ENCODE results near the gene OLIG1. TPM values are rescaled to one million over a fixed set of nuclear protein-coding genes. Genes with fewer than 3 reads are reported as not detected.

Gene OLIG1
- total RNA-seq, 1 donor from 2014 or later: not detected

- Mint-ChIP-seq H3K36me3 (ENCODE audit: low read depth) (no peaks in the 10 kb centered on the region), H3K9me3 (ENCODE audit: low read depth) (peaks cover 5% of the 10 kb centered on the region), H3K27ac (ENCODE audit: unreplicated experiment) (no peak overlapping the region), H3K4me3 (ENCODE audit: unreplicated experiment) (no peak overlapping the region), H3K27me3 (ENCODE audit: low read depth) (peaks cover 68% of the 10 kb centered on the region), H3K4me1 (ENCODE audit: low read depth) (peaks cover 2% of the 10 kb centered on the region)
- no peak for TF ChIP-seq CTCF (IDR thresholded peaks at IDR 0.05)
- DNase-seq (ENCODE audit: low spot score): no peak
Measured at GRCh38 chr21:33108228-33108627, 38.3 kb downstream of the OLIG1 start.

- Mint-ChIP-seq H3K27me3 (ENCODE audit: low read depth) (peaks cover 72% of the 10 kb centered on the region), H3K9me3 (ENCODE audit: low read depth) (no peaks in the 10 kb centered on the region), H3K4me3 (ENCODE audit: unreplicated experiment) (no peak overlapping the region), H3K4me1 (ENCODE audit: low read depth) (peaks cover 2% of the 10 kb centered on the region), H3K27ac (ENCODE audit: unreplicated experiment) (no peak overlapping the region), H3K36me3 (ENCODE audit: low read depth) (no peaks in the 10 kb centered on the region)
- no peak for DNase-seq (ENCODE audit: low spot score)
- TF ChIP-seq CTCF (IDR thresholded peaks at IDR 0.05): no peak
Measured at GRCh38 chr21:33109574-33110339, 39.8 kb downstream of the OLIG1 start.

- DNase-seq (ENCODE audit: low spot score): no peak
- Mint-ChIP-seq H3K4me1 (ENCODE audit: low read depth) (peaks cover 2% of the 10 kb centered on the region), H3K27ac (ENCODE audit: unreplicated experiment) (no peak overlapping the region), H3K9me3 (ENCODE audit: low read depth) (no peaks in the 10 kb centered on the region), H3K27me3 (ENCODE audit: low read depth) (peaks cover 72% of the 10 kb centered on the region), H3K36me3 (ENCODE audit: low read depth) (no peaks in the 10 kb centered on the region), H3K4me3 (ENCODE audit: unreplicated experiment) (no peak overlapping the region)
- no peak for TF ChIP-seq CTCF (IDR thresholded peaks at IDR 0.05)
Measured at GRCh38 chr21:33110340-33110715, 40.4 kb downstream of the OLIG1 start.

GRCh38 chr21:33111577-33111976 lies 41.6 kb downstream of the OLIG1 start:
- peaks cover 2% of the 10 kb centered on the region for H3K4me1 Mint-ChIP-seq (ENCODE audit: low read depth)

GRCh38 chr21:33112151-33112550 lies 42.2 kb downstream of the OLIG1 start:
- H3K4me1 Mint-ChIP-seq (ENCODE audit: low read depth): peaks cover 2% of the 10 kb centered on the region
- no peak for DNase-seq (ENCODE audit: low spot score)
- no peak overlapping the region for H3K27ac Mint-ChIP-seq (ENCODE audit: unreplicated experiment)
- no peak overlapping the region for H3K4me3 Mint-ChIP-seq (ENCODE audit: unreplicated experiment)
- no peaks in the 10 kb centered on the region for H3K36me3 Mint-ChIP-seq (ENCODE audit: low read depth)
- H3K27me3 Mint-ChIP-seq (ENCODE audit: low read depth): peaks cover 79% of the 10 kb centered on the region
- TF ChIP-seq CTCF (IDR thresholded peaks at IDR 0.05): no peak
- no peaks in the 10 kb centered on the region for H3K9me3 Mint-ChIP-seq (ENCODE audit: low read depth)

More at GRCh38 chr21:33111577-33111976, 41.6 kb downstream of the OLIG1 start:
- no peak for TF ChIP-seq CTCF (IDR thresholded peaks at IDR 0.05)
- Mint-ChIP-seq H3K4me3 (ENCODE audit: unreplicated experiment) (no peak overlapping the region), H3K36me3 (ENCODE audit: low read depth) (no peaks in the 10 kb centered on the region), H3K27me3 (ENCODE audit: low read depth) (peaks cover 73% of the 10 kb centered on the region), H3K27ac (ENCODE audit: unreplicated experiment) (no peak overlapping the region), H3K9me3 (ENCODE audit: low read depth) (no peaks in the 10 kb centered on the region)
- no peak for DNase-seq (ENCODE audit: low spot score)

Data from chondrocyte (in vitro differentiated cells).